GM18870 (cell line): ENCODE results near the gene MVD.

Source experiments
- ATAC-seq: cut with Tn5 transposase; IDR thresholded peaks from one replicate; pipeline ENCODE4 v1.9.1; 2021; ENCODE audit warnings: moderate library complexity; ENCODE audit not compliant: unreplicated experiment

The MVD gene

DNA sequence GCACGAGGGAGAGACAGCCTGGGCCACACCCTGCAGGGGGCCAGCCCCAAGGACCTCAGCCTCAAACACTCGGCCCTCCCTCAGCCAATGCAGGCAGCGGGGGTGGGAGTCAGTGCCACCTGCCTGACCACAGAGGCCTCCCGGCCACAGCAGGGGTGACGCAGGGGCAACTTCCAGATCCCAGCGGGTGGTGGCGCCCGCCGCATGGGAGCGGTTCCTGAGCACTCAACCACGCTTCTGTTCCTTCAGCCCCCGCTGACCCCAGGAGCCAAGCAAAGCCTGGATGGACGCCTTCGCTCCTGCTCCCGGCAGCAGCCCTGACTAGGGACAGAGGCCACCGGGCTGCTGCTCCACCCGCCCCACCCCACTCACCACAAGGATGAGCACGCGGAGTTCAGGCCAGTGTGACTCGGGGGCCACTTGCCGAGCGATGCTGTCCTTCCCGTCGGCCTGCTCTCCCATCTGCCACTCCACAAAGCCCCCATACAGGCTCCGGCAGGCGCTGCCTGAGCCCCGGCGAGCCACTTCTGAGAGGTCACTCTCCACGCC lies 7.1 kb downstream of the MVD start:
- ATAC-seq = no peak

DNA sequence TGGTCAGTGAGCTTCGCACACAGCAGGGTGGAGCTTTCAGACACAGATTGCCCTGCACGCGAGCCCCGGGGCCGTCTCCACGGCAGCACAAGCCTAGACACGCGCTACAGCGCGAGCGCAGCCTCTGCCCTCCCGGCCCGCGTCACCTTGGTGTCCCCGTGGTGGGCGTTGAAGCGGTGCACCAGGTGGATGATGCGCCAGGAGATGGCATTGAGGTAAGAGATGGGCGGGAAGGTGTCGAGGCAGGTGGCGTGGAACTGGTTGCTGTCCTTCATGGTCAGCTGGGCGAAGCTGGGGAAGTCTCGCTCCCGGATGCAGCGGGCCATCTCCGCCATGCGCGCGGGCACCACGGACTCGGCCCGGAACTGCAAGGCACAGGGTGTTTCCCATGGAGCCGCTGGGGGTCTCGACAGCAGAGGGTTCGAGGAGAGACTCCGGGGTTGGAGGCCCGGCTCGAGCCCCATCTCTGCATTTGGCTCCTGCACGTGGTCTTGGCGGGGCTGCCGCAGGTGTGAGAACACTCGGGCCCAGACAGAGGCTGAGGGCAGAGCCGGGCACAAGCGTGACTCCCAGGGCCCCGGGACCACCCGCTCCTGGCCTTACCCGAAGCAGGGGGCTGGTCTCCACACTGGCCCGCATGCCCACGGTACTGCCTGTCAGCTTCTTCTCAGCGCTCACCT lies 7.7 kb downstream of the MVD start:
- ATAC-seq = no peak

DNA sequence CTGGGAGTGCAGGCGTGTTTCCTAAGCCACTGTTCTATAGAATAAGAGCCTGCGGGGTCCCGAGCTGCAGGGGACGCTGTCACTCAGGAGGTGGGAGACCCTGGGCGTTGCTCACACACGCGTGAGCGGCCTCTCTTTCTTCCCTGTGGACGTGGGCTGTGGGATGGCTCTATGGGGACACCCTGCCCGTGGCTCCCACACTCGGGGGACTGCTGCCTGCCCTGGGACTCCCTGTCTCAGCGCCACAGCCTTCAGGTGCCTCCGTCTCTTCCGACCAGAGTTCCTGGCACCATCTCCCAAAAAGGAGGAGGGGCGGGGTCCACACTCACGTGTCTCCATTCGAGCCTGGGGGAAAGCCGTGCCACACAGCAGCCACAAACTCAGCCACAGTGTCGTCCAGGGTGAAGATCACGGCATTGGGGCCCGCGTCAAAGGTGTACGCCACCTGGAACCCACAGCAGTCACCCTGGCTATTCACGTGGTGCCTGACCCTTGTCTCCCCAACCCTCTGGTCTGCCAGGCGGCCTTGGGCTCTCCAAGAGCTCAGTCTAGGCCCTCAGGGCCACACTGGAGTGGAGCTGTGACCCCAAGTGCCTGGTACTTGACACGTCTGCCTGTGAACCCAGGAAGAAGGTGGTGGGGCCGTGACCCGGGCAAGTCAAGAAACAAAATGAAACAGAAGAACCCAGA lies 8.4 kb downstream of the MVD start:
- ATAC-seq = no peak

DNA sequence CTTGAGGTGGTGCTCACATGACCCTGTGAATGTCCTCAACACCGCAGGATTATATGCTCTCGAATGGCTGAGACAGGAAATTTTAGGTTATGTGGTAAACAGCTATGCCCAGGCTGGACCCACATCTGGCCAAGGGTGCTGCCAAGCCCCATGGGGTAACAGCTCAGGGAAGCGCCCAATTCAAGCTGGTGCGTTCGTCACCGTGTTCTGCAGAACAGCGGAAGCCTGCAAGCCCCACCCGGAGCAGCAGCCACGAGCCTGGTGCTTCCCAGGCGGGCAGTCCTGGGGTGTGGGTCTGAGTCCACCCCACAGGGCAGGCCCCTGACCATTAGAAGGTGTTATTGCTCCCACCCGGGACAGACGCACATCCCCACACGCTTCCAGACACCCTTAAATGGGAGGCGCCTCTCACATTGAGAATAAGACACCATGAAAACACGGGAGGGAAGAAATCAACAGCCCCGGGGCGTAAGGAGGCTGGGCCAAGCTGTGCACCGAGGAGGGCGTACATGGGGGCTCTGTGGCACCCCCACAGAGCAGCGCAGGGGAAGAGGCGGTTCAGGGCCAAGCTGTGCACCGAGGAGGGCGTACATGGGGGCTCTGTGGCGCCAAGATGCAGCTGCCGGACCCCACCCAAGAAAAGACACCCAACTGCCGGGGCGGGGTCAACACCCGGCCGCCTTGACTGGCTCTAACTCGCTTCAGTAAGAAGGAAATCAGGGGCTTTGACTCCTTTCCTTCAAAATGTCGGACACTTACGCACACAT lies 9.1 kb downstream of the MVD start:
- no peak for ATAC-seq

DNA sequence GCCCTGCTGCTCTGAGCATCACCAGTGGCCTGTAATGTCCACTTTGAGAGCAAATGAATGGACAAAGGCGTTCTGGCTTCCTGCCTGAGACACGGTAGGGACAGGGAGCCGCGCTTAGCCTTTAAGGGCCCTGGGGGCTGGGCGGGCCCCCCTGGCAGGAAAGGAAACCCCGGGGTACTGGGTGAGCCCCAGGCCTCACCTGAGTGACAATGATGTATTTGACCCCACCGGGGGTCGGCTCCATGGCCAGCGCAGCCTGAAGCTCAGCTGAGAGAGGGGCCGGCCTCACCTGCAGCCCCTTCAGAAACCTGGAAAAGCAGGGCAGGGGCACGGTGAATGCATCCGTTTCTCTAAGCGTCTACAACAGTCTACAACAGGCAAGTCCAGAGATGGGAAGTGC lies 9.8 kb downstream of the MVD start:
- ATAC-seq = no peak

DNA sequence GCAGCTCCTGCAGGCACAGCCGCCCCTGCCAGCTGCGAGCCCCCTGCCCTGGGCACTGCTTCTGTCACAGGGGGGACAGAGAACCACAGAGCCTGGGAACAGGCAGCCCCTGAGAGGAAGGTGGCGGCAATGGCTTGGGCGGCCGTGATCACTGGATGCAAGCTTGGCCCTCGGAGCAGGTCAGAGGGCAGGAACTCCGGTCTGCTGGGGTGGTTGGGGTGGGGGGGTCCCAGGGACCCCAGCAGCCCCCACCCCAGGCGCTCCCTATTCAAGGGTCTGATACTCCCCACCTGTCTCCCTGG lies 10.2 kb downstream of the MVD start:
- no peak for ATAC-seq

DNA sequence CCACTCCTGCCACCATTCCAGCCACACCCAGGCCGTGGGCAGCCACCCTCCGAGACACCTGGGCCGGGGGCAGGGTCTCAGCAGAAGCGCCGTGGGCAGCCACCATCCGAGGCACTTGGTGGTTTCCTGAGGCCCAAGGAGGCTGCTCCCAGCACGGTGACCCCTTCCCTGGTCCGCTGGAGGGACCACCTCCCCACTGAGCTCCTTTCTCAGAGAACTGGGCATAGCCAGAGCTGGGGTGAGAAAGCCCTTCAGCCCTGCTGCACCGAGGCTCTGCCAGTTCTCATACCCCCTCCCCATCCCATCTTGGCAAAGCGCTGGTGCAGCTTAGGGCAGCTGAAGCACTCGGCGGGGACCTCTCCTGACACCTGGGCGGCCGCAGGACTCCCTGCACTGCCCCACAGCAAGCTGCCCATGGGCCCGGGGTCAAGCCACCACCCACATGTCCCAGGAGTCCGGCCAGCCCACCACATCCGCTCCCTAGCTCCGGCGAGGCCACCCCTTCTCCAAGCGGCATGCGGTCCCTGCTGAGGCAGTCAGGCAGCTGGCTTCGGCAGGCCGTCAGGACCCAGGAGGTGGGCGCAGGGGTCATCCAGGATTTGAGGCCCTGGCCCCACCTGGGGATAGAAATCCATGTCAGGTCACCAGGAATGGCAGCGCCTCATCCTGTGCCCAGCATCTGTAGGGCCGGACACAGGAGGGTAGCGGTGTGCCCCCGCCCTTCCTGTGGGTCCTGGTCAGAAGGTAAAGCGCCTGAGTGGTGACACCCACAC lies 10.7 kb downstream of the MVD start:
- ATAC-seq = no peak

DNA sequence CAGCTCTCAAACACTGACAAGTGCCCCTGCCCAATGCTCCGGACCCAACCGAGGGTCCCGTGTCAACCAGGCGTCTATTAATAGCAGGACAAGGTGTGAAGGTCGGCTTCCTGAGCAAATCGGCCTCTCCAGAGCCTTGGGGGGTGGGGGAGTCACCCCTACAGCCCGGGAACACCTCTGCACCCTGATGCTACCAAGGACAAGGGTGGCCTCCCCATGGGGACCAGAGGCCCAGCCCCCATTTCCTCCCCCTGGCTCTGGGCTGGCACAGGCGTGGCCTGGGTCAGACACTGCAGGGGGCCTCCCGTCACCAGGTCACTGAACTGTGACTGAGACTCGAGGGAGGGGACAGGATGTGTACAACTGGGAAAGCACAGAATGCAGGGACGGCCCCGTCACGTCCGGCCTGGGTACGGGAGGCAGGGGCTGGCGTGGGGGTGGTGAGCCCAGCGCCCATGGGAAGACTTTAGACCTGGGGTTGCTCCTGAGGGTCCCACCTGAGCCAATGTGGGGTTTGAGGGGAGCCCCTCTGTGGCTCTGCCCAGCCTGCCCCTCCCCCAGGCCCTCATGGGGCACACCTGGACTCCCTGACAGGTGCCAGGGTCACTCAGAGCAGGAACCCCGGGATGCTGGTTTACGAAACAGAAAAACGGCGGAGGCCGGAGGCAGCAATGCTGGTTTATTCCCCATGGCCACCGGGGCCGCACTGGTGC lies 11.5 kb downstream of the MVD start:
- peak; percentile 72 for ATAC-seq

DNA sequence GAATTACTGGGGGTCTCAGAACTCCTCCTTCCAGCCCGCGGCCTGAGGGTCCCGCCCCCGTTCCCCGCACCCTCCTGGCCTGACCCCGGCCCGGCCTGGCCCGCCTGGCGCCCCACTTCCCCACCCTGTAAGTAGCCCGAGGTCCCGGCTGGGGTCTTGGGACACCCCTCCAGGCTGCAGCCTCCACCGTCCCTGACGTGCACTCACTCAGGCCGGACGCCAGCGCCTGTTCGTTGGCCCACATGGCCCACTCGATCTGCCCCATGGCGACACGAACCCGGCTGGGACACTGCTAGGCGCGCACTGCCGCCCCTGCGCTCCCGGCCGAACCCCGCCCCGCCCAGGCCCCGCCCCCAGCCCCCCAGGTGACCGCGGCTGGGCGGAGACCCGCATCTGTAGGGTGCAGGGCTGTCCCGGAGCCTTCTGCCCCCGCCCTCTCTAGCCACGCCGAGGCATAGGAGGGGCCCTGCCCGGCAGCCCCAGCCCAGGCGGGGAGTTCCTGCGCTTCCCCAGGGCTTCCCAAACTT lies 12.1 kb downstream of the MVD start, which contains the start of gene CYBA:
Gene CYBA, minus strand, starts transcription at position 305 of the 527 bp plus-strand sequence. Its CDS starts 40 bp downstream, at position 265.
- ATAC-seq = peak; percentile 39

DNA sequence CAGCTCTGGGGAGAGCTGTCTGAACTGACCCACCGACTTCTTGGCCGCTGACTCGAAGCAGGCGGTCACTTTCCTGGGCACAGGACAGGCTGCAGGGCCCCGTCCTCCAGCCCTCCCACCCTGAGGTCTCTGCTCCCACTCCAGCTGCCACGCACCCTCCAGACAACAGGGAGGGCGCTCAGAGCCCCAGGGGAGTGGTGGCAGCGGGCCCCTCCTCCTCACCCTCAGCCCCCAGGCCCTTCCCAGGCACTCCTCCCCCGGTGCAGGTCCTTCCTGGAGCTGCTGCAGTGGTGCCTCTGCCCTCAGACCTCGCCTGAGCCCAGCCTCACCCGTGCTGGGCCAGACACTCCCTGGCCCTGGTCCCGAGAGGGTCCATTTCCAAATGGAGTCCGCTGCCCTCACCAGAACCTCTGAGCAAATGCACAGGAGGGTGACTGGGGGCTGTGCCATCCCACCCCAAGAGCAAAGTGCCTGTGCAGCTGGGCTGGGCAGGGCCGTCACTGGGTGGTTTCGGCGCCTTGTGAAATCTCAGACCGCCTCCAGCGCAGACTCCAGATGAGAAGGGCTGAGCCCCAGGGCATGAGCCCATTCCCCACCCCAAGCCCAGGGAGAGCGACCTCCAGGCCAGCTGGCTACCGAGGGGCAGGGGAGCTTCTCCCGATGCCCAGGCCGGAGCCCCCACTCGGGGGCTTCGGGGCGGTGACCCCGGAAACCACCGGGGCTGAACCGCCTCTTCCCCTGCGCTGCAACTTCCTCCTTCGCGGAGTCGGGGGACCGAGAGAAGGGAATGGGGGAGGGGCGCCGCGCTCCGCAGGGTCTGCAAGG lies 12.8 kb downstream of the MVD start:
- ATAC-seq = peak; percentile 5

DNA sequence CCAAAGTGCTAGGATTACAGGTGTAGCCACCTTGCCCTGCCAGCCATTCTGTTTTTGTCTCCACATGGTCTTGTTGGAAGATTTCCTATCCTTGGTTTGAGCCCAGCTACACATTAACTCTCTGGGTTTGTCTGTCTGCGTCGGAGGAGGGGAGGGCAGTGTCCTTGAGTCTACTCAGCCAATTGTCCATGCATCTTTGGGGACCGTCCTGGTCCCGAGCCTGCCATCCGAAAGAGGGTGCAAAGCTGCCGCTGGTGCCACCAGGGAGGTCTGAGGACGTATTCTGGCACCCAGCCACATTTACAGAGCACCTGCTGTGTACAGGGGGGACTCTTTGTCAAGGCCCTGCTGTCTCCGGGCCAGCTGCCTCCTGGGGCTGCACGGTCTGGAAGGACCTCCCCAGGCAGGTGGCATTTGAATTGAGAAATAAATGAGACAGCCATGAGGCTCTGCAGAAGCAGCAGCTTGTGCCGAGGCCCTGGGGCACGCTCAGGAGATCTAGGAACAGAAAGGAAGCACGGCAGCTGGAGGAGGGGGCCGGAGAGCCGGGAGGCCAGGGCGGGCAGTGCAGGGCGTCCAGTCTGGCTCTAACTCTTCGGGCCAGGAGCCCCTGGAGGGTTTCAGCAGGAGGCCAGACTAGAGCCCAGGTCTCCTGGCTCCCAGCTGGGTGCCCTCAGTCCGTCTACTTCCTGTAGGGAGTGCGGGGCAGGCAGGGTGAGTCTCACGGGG lies 13.5 kb downstream of the MVD start:
- no peak for ATAC-seq

DNA sequence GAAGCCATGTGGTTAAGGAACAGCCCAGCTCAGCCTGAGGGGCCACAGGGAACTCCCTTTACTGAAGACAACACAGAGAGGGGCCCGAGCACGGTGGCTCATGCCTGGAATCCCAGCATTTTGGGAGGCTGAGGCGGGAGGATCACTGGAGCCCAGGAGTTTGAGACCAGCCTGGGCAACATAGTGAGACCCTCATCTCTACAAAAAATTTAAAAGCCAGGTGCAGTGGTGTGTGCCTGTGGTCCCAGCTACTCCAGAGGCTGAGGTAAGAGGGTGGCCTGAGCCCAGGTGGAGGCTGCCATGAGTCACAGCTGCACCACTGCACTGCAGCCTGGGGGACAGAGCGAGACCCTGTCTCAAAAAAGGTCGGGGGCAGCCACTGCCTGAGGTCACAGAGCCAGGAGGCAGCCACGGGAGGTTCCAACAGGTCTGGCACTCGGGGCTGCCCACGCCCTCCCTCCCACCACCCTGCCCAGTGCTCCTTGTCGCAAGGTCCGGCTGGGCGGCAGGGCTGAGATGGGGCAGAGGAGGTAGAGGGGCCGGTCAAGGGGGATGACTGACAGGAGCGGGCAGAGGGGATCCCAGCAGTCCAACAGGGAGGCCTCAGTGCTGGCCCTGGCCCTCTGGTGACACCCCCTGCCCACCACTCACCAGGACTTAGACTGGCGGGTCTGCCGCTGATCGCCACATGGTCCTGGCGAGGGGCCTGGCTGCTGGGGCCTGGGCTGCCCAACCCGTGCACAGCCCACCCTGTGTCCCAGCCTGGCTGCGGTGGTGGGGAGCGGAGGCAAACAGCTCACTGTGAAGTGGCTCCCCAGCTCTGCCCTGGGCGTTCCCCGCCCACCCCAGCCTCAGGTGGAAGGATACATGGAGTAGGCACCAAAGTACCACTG lies 15.5 kb downstream of the MVD start:
- ATAC-seq = no peak

DNA sequence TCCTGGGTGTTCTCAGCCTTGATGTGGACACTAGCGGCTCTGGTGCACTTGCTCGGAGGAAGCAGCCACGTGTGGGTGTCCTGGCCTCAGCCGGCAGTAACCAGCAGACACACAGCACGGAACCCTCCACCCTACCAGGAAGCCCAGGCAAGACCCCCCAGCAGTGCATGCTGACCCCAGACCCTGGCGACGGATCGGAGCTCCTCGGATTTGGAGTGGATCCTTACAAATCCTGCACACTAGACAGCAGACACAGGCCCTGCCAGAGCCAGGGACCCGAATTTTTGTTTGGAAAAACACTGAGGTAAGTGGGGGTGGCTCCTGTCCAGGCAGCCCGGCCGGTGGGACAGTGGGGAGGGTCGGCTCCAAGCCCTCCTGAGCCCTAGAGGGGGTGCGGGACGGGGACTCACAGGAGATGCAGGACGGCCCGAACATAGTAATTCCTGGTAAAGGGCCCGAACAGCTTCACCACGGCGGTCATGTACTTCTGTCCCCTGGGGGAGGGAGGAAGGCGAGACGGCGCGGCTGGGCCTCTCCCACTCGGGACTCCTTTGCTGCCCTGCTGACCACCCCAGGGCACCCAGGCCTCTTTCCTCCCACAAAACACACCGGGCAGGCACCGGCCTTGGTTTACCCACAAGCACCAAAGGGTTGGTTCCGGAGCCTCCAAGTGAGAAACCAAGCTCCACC lies 16.4 kb downstream of the MVD start:
- no peak for ATAC-seq

DNA sequence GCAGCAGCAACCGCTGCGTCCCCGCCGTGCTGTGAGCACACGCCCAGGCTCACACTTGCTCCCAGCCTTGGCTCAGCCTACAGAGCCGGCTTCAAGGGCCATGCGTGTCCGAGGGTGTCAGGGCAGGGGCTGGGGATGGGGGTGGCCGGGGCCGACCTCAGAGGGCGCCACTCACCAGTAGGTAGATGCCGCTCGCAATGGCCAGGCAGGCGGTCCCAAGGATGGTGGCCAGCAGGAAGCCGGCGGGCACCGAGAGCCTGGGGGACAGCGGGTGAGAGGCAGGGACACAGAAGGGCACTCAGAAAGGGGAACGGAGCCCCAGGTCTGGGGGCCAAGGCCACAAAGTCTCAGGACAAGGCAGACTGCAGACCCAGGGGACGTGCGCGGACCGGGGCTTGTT lies 16.9 kb downstream of the MVD start:
- no peak for ATAC-seq

DNA sequence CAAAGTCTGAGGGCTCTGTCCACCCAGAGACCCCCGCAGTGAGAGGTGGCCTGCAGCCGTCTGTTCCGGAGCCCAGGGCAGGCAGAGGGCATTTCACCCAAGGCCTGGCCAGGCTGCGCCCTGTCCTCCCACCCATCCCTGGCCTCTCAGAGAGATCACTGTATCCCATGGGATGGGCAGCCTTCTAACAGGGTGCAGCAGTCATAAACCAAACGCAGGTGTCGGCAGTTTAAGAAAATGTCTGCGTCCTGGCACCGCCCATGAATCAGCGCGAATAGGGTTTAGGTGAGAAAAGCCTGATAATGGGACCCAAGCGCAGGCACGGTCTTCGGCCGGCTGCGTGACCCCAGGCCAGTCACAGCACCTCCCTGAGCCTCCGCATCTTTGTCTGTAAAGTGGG lies 17.4 kb downstream of the MVD start:
- no peak for ATAC-seq

DNA sequence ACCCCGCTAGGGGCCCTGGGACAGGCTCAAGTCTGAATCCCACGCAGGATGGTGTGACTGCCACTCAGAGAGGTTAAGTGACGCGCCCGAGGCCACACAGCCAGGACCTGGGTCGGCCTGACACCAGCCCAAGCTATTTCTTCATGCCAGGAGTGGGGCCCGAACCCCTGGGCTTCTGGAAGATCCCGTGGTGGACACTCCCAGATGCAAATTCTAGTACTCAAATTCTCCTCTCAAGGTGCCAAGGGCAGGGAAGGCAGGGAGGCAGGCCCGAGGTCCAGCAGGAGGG lies 19.3 kb downstream of the MVD start:
- ATAC-seq = no peak

DNA sequence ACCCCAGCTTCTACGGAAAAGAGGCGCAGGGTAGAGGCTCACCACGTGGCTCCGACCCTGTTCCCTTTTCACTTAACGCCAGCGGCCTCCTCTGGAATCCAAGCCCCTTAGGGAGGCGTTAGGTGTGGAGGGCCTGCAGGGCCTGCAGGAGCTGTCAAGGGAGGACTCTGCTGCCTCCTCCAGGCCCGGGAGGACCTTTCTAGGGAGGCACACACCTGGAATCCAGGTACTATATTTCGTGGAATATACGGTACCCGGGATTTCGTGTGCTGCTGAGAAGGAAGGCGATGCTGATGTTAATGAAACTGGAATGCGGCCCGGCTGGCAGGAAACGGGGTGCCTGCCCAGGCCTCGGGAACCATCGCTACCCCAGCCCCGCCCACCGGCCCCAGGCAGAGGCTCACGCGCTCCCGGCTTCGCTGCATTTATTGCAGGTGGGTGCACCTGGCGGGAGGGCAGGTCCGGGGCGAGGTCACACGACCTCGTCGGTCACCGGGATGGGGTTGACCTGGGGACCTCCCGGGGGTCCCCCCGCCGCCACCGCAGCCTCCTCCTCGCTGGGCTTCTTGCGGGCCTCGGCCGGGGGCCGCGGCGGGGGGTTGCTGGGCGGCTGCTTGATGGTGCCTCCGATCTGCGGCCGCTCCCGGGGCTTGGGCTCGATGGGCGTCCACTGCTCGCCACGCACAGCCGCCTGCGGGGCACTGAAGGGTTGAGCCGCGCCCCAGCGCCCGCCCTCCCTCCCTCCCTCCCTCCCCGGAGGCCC lies 19.8 kb downstream of the MVD start:
- ATAC-seq = no peak
